B cell (primary cell): Measurements from ENCODE around the gene WNK2. TPM values are rescaled to one million over a fixed set of nuclear protein-coding genes. Genes with fewer than 3 reads are reported as not detected.

Experiments
- ATAC-seq: fragments of 200-7000 bp; cut with Tn5 transposase; one replicate; pipeline ENCODE4 v1.10.0; 2021; ENCODE audit warnings: low read depth, mild to moderate bottlenecking, moderate number of reproducible peaks, moderate library complexity
- CTCF ChIA-PET: fragments of 350-600 bp; sonication (Branson Sonifier 250); formaldehyde crosslinking; loops from one replicate; lab custom pipeline; 2021; ENCODE audit warnings: antibody characterized with exemption, inconsistent platforms; lab: Charles Lee
- POLR2A ChIA-PET: fragments of 350-600 bp; sonication (Branson Sonifier 250); formaldehyde crosslinking; loops from one replicate; lab custom pipeline; 2021; ENCODE audit warnings: antibody characterized with exemption; lab: Charles Lee
- DNase-seq: peaks from one replicate; pipeline ENCODE4 v3.0.0; 2013
- H2AFZ ChIP-seq: 2 replicates; pipeline ENCODE4 v1.6.1; 2012; ENCODE audit warnings: mild to moderate bottlenecking, low read depth, low read length; ENCODE audit not compliant: insufficient read depth, poor library complexity, severe bottlenecking
- H3K27ac ChIP-seq, 2 donors: 1 replicate in 1 of 2; 2 replicates in 1 of 2; pipeline ENCODE4 v1.5.1; 2012 to 2013; ENCODE audit warnings: low read length in 2 of 2, mild to moderate bottlenecking in 2 of 2, moderate library complexity in 1 of 2
- H3K27me3 ChIP-seq, 4 experiments: fragments of 200-600 bp in 1 of 4; sonication (generic) in 1 of 4; replicated peaks in 1 of 4; 1 replicate in 2 of 4; 2 replicates in 2 of 4; pipeline versions ENCODE4 v1.6.1 to v1.7.0; 2013 to 2016; ENCODE audit warnings: low read length in 3 of 4, mild to moderate bottlenecking in 2 of 4, mixed read lengths in 1 of 4, moderate library complexity in 1 of 4; ENCODE audit not compliant: insufficient read depth in 4 of 4, control insufficient read depth in 3 of 4; ENCODE audit errors: control extremely low read depth in 1 of 4
- H3K36me3 ChIP-seq, 2 experiments: replicated peaks in 1 of 2; 1 replicate in 1 of 2; 2 replicates in 1 of 2; pipeline versions ENCODE4 v1.6.1 to v1.7.1; 2013; ENCODE audit warnings: low read length in 1 of 2; ENCODE audit not compliant: insufficient read depth in 2 of 2, control insufficient read depth in 1 of 2; ENCODE audit errors: control extremely low read depth in 1 of 2, extremely low read depth in 1 of 2
- H3K4me1 ChIP-seq, 2 donors: fragments of 200-600 bp in 1 of 2; sonication (generic) in 1 of 2; 1 replicate in 1 of 2; 2 replicates in 1 of 2; pipeline versions ENCODE4 v1.5.1 to v1.6.1; 2013 to 2017; ENCODE audit warnings: low read length in 2 of 2; ENCODE audit not compliant: control insufficient read depth in 2 of 2, insufficient read depth in 2 of 2
- H3K4me2 ChIP-seq: replicated peaks from 2 replicates; pipeline ENCODE3; 2012; ENCODE audit warnings: mild to moderate bottlenecking, low read depth, low read length; ENCODE audit not compliant: poor library complexity, severe bottlenecking
- H3K4me3 ChIP-seq, 5 experiments: fragments of 200-600 bp in 1 of 5; sonication (generic) in 1 of 5; 1 replicate in 3 of 5; 2 replicates in 2 of 5; pipeline versions ENCODE4 v1.5.1 to v1.7.0; 2011 to 2016; ENCODE audit warnings: low read length in 4 of 5, mild to moderate bottlenecking in 4 of 5, low read depth in 2 of 5, control low read depth in 1 of 5, moderate library complexity in 1 of 5; ENCODE audit not compliant: insufficient read depth in 1 of 5; ENCODE audit errors: control extremely low read depth in 1 of 5, extremely low read depth in 1 of 5
- H3K79me2 ChIP-seq: fragments of 200-600 bp; sonication (generic); one replicate; pipeline ENCODE4 v1.6.0; 2016; ENCODE audit warnings: low read length; ENCODE audit not compliant: control insufficient read depth, insufficient read depth
- H3K9ac ChIP-seq: fragments of 200-600 bp; sonication (generic); 2 replicates; pipeline ENCODE4 v1.6.1; 2017; ENCODE audit warnings: mild to moderate bottlenecking, low read length, moderate library complexity
- H3K9me3 ChIP-seq, 3 donors: one replicate each; pipeline versions ENCODE4 v1.6.1 to v1.7.1; 2013; ENCODE audit warnings: low read length in 2 of 3; ENCODE audit not compliant: control insufficient read depth in 2 of 3, insufficient read depth in 1 of 3; ENCODE audit errors: control extremely low read depth in 1 of 3
- H4K20me1 ChIP-seq: 2 replicates; pipeline ENCODE4 v1.6.0; 2012; ENCODE audit warnings: mild to moderate bottlenecking, low read length; ENCODE audit not compliant: insufficient read depth, control insufficient read depth, poor library complexity, severe bottlenecking
- H3K27ac Mint-ChIP-seq: one replicate; pipeline ENCODE4 v1.8.0; 2021; ENCODE audit warnings: mixed read lengths
- H3K27me3 Mint-ChIP-seq: one replicate; pipeline ENCODE4 v1.8.0; 2021; ENCODE audit warnings: mixed read lengths
- H3K4me1 Mint-ChIP-seq: one replicate; pipeline ENCODE4 v1.8.0; 2021; ENCODE audit warnings: mixed read lengths
- H3K4me3 Mint-ChIP-seq: one replicate; pipeline ENCODE4 v1.8.0; 2021; ENCODE audit warnings: mixed read lengths
- H3K9me3 Mint-ChIP-seq: one replicate; pipeline ENCODE4 v1.8.0; 2022; ENCODE audit warnings: mixed read lengths; ENCODE audit not compliant: insufficient read depth
- EZH2 ChIP-seq: IDR thresholded peaks from 2 replicates; pipeline ENCODE4 v1.6.1; 2012; ENCODE audit warnings: borderline replicate concordance, low read depth, mild to moderate bottlenecking, moderate library complexity, low read length; ENCODE audit not compliant: insufficient read depth, poor library complexity, severe bottlenecking
- WGBS: methylation state at CpG from one replicate; pipeline ENCODE4 v1.1.5; 2013; ENCODE audit warnings: missing lambda C conversion rate; ENCODE audit not compliant: insufficient coverage; 5-methylcytosine and 5-hydroxymethylcytosine counted together
- intact Hi-C: fragments of 100-400 bp; cut with micrococcal nuclease; formaldehyde crosslinking; loops from one replicate; pipeline ENCODE4 v1.10.0; 2022
- polyA plus RNA-seq: library from polyadenylated mRNA; depleted of rRNA; stranded (reverse); fragments of >200 nt; gene quantifications from 2 replicates; pipeline ENCODE4 v1.2.3, GENCODE V29; 2012
- total RNA-seq, 2 donors: library from RNA; stranded (reverse); fragments of 120-200 nt in 1 of 2; gene quantifications; 1 replicate in 1 of 2; 2 replicates in 1 of 2; pipeline versions ENCODE4 v1.2.3 to v1.2.4, GENCODE V29; 2013 to 2022
- TF ChIP-seq, protein P1 (sequence below): fragments of 200-600 bp; IDR thresholded peaks from one replicate; pipeline ENCODE4 v1.8.0; 2022; ENCODE audit warnings: antibody characterized with exemption, mild to moderate bottlenecking

WNK2 gene
- total and polyA plus RNA-seq, 2 donors (not counting 1 experiment from before 2014, with no cell fraction given): 0.49 TPM; not detected in 1

GRCh38 chr9:93139365-93140182, 44.4 kb upstream of the WNK2 start:
- ATAC-seq (no peak), DNase-seq (no peak)
- ChIA-PET CTCF (interaction anchor here (1.0 to 3.0 kb wide), 3 partner anchors 8 to 32 kb away, joined by 3 to 7 read pairs (median 3); no protein-coding TSS in a partner anchor), POLR2A (interaction anchor here (0.7 kb wide), 1 partner anchor 175 kb away, joined by 3 read pairs; no protein-coding TSS in a partner anchor)
- H3K4me3 ChIP-seq: no peak overlapping the region
- H3K4me3 Mint-ChIP-seq: no peak overlapping the region
- peaks cover 3% of the 10 kb centered on the region for H3K9me3 Mint-ChIP-seq
- 40% methylated on average over 16 of the region's 16 CpGs for WGBS
- peaks cover 25 to 46% of the 10 kb centered on the region in 2 donors for H3K4me1 ChIP-seq
- no peak overlapping the region for H3K27ac Mint-ChIP-seq
- no peak overlapping the region for H3K9ac ChIP-seq
- no peak overlapping the region for H3K27ac ChIP-seq
- H3K27me3 ChIP-seq: peaks cover 0 to 16% (median 0%) of the 10 kb centered on the region in 4 experiments
- no peaks in the 10 kb centered on the region for H4K20me1 ChIP-seq
- H3K79me2 ChIP-seq: no peaks in the 10 kb centered on the region
- intact Hi-C loops: loop anchor here (10.0 kb wide), 1 partner anchor 425 kb away; no protein-coding TSS in a partner anchor
- H2AFZ ChIP-seq: no peak overlapping the region
- TF ChIP-seq, protein P1, sequence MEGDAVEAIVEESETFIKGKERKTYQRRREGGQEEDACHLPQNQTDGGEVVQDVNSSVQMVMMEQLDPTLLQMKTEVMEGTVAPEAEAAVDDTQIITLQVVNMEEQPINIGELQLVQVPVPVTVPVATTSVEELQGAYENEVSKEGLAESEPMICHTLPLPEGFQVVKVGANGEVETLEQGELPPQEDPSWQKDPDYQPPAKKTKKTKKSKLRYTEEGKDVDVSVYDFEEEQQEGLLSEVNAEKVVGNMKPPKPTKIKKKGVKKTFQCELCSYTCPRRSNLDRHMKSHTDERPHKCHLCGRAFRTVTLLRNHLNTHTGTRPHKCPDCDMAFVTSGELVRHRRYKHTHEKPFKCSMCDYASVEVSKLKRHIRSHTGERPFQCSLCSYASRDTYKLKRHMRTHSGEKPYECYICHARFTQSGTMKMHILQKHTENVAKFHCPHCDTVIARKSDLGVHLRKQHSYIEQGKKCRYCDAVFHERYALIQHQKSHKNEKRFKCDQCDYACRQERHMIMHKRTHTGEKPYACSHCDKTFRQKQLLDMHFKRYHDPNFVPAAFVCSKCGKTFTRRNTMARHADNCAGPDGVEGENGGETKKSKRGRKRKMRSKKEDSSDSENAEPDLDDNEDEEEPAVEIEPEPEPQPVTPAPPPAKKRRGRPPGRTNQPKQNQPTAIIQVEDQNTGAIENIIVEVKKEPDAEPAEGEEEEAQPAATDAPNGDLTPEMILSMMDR: no peak
- TF ChIP-seq EZH2: no peak
- H3K27me3 Mint-ChIP-seq: no peaks in the 10 kb centered on the region
- no peaks in the 10 kb centered on the region for H3K36me3 ChIP-seq
- H3K4me1 Mint-ChIP-seq: peaks cover 45% of the 10 kb centered on the region
- no peak overlapping the region for H3K4me2 ChIP-seq
- peaks cover 0 to 9% (median 4%) of the 10 kb centered on the region in 3 donors for H3K9me3 ChIP-seq
